ENCODE measurements around the gene DALRD3.

DALRD3 gene

DNA sequence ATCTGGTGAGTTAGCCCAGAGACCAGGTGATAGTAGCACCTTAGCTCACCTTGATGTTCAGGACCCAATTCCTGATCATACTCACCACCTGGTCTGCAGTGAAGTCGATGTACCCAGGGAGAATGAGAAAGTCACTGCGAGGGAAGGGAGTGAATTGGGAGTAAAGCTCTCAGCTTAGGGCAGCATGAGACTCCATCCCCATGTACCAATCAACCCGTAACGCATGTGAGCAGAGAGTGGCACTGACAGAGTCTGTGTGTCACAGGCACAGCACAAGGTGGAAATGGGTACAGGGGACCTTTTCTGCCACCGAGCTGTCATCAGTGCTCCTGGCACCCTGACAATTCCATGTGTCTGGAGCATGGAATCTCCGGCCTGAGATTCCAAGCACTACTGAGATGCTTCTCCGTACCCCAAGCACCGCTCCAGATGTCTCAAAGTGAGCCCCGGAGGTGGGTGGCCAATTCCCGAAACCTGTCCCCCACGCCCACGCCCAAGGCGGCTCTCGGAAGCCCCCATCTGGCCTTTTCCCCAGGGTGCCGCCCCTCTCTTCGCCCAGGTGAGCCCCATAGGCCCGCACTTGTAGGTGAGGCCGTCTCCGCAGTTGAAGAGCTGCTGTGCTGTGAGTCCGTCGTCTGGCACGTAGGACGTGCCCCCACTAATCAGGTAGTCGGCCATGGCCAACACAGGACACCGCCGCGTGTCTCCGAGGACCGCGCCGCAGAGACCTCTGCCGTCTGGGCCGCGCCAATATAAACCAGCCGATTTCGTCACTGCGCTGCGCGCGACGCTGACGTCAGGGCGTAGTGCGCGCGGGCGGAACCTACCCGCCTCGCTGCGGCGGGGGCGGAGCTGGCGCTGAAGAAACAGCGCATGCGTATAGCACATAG is 10.5 kb upstream of the DALRD3 start, which contains the start of gene IMPDH2 (continued):
- TF ChIP-seq, protein P1, sequence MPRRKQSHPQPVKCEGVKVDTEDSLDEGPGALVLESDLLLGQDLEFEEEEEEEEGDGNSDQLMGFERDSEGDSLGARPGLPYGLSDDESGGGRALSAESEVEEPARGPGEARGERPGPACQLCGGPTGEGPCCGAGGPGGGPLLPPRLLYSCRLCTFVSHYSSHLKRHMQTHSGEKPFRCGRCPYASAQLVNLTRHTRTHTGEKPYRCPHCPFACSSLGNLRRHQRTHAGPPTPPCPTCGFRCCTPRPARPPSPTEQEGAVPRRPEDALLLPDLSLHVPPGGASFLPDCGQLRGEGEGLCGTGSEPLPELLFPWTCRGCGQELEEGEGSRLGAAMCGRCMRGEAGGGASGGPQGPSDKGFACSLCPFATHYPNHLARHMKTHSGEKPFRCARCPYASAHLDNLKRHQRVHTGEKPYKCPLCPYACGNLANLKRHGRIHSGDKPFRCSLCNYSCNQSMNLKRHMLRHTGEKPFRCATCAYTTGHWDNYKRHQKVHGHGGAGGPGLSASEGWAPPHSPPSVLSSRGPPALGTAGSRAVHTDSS (tag by site-specific recombination; IDR thresholded peaks at IDR 0.05): 0 out of 2 replicates have a peak, but pooled peaks have one; percentile 30
- TF ChIP-seq ZNF324 (tag by site-specific recombination; IDR thresholded peaks at IDR 0.05) (peak; percentile 57; the same call in 1 of the 2 replicates), ZNF529 (tag by site-specific recombination; IDR thresholded peaks at IDR 0.05; ENCODE audit: insufficient replicate concordance) (no peak), ZBTB17 (tag by site-specific recombination; IDR thresholded peaks at IDR 0.05) (peak; percentile 38; the same call in 1 of the 2 replicates), ZNF157 (tag by site-specific recombination; IDR thresholded peaks at IDR 0.05) (no peak), ZNF830 (tag by site-specific recombination; IDR thresholded peaks at IDR 0.05; ENCODE audit: low read depth) (no peak), SP3 (tag by site-specific recombination; IDR thresholded peaks at IDR 0.05) (peak; percentile 82), ZNF623 (tag by site-specific recombination; IDR thresholded peaks at IDR 0.05) (0 out of 2 replicates have a peak, but pooled peaks have one; percentile 7), BCL11B (tag by site-specific recombination; IDR thresholded peaks at IDR 0.05; ENCODE audit: low read depth) (no peak), ZNF777 (tag by site-specific recombination; IDR thresholded peaks at IDR 0.05; ENCODE audit: borderline replicate concordance) (no peak; the same call in 1 of the 2 replicates), ZFP3 (tag by site-specific recombination; IDR thresholded peaks at IDR 0.05; ENCODE audit: low read depth) (no peak), ZNF350 (tag by site-specific recombination; IDR thresholded peaks at IDR 0.05) (no peak), ZNF664 (tag by site-specific recombination; IDR thresholded peaks at IDR 0.05) (no peak), ZNF214 (tag by site-specific recombination; IDR thresholded peaks at IDR 0.05; ENCODE audit: borderline replicate concordance) (no peak), ZNF654 (tag by site-specific recombination; IDR thresholded peaks at IDR 0.05; ENCODE audit: low read depth) (no peak), ZNF121 (tag by site-specific recombination; IDR thresholded peaks at IDR 0.05) (0 out of 2 replicates have a peak, but pooled peaks have one; percentile 9), ZNF426 (tag by site-specific recombination; IDR thresholded peaks at IDR 0.05) (no peak), ZNF423 (tag by site-specific recombination; IDR thresholded peaks at IDR 0.05) (no peak), ZSCAN23 (tag by site-specific recombination; IDR thresholded peaks at IDR 0.05) (0 out of 2 replicates have a peak, but pooled peaks have one; percentile 61), ZNF174 (tag by site-specific recombination; IDR thresholded peaks at IDR 0.05) (no peak), GFI1B (tag by site-specific recombination; IDR thresholded peaks at IDR 0.05) (no peak), ZNF248 (tag by site-specific recombination; IDR thresholded peaks at IDR 0.05) (no peak)
- TF ChIP-seq, protein P2, sequence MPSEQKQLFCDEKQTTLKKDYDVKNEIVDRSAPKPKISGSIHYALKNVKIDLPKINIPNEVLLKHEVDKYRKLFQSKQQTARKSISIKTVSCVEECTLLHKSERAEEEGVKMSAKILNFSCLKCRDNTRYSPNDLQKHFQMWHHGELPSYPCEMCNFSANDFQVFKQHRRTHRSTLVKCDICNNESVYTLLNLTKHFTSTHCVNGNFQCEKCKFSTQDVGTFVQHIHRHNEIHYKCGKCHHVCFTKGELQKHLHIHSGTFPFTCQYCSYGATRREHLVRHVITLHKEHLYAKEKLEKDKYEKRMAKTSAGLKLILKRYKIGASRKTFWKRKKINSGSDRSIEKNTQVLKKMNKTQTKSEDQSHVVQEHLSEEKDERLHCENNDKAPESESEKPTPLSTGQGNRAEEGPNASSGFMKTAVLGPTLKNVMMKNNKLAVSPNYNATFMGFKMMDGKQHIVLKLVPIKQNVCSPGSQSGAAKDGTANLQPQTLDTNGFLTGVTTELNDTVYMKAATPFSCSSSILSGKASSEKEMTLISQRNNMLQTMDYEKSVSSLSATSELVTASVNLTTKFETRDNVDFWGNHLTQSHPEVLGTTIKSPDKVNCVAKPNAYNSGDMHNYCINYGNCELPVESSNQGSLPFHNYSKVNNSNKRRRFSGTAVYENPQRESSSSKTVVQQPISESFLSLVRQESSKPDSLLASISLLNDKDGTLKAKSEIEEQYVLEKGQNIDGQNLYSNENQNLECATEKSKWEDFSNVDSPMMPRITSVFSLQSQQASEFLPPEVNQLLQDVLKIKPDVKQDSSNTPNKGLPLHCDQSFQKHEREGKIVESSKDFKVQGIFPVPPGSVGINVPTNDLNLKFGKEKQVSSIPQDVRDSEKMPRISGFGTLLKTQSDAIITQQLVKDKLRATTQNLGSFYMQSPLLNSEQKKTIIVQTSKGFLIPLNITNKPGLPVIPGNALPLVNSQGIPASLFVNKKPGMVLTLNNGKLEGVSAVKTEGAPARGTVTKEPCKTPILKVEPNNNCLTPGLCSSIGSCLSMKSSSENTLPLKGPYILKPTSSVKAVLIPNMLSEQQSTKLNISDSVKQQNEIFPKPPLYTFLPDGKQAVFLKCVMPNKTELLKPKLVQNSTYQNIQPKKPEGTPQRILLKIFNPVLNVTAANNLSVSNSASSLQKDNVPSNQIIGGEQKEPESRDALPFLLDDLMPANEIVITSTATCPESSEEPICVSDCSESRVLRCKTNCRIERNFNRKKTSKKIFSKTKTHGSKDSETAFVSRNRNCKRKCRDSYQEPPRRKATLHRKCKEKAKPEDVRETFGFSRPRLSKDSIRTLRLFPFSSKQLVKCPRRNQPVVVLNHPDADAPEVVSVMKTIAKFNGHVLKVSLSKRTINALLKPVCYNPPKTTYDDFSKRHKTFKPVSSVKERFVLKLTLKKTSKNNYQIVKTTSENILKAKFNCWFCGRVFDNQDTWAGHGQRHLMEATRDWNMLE (tag by site-specific recombination; conservative IDR thresholded peaks at IDR 0.05; ENCODE audit: low read depth): no peak; the same call in 1 of the 2 replicates
- TF ChIP-seq, protein P3, sequence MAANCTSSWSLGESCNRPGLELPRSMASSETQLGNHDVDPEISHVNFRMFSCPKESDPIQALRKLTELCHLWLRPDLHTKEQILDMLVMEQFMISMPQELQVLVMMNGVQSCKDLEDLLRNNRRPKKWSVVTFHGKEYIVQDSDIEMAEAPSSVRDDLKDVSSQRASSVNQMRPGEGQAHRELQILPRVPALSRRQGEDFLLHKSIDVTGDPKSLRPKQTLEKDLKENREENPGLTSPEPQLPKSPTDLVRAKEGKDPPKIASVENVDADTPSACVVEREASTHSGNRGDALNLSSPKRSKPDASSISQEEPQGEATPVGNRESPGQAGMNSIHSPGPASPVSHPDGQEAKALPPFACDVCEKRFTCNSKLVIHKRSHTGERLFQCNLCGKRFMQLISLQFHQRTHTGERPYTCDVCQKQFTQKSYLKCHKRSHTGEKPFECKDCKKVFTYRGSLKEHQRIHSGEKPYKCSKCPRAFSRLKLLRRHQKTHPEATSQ (tag by site-specific recombination; IDR thresholded peaks at IDR 0.05): peak; percentile 78; the same call in 1 of the 2 replicates
- TF ChIP-seq, protein P4, sequence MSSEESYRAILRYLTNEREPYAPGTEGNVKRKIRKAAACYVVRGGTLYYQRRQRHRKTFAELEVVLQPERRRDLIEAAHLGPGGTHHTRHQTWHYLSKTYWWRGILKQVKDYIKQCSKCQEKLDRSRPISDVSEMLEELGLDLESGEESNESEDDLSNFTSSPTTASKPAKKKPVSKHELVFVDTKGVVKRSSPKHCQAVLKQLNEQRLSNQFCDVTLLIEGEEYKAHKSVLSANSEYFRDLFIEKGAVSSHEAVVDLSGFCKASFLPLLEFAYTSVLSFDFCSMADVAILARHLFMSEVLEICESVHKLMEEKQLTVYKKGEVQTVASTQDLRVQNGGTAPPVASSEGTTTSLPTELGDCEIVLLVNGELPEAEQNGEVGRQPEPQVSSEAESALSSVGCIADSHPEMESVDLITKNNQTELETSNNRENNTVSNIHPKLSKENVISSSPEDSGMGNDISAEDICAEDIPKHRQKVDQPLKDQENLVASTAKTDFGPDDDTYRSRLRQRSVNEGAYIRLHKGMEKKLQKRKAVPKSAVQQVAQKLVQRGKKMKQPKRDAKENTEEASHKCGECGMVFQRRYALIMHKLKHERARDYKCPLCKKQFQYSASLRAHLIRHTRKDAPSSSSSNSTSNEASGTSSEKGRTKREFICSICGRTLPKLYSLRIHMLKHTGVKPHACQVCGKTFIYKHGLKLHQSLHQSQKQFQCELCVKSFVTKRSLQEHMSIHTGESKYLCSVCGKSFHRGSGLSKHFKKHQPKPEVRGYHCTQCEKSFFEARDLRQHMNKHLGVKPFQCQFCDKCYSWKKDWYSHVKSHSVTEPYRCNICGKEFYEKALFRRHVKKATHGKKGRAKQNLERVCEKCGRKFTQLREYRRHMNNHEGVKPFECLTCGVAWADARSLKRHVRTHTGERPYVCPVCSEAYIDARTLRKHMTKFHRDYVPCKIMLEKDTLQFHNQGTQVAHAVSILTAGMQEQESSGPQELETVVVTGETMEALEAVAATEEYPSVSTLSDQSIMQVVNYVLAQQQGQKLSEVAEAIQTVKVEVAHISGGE (tag by site-specific recombination; conservative IDR thresholded peaks at IDR 0.05; ENCODE audit: low read depth): no peak
- TF ChIP-seq, protein P5, sequence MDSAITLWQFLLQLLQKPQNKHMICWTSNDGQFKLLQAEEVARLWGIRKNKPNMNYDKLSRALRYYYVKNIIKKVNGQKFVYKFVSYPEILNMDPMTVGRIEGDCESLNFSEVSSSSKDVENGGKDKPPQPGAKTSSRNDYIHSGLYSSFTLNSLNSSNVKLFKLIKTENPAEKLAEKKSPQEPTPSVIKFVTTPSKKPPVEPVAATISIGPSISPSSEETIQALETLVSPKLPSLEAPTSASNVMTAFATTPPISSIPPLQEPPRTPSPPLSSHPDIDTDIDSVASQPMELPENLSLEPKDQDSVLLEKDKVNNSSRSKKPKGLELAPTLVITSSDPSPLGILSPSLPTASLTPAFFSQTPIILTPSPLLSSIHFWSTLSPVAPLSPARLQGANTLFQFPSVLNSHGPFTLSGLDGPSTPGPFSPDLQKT (IDR thresholded peaks at IDR 0.05; ENCODE audit: borderline replicate concordance, low read depth, low read length): no peak

All from HEK293 (cell line).